ENCODE measurements around the gene PHLDA3.
"Not testable (repeated sequence)": the region's sequence is repeated elsewhere in the genome, so short reads cannot be mapped to it uniquely, and the experiment has no call there.

The PHLDA3 gene

GRCh38 chr1:201485184-201485774 lies 16.3 kb upstream of the PHLDA3 start:
- no peak for DNase-seq

- DNase-seq = no peak
These were observed 14.5 kb upstream of the PHLDA3 start for GRCh38 chr1:201483373-201483949.

GRCh38 chr1:201482755-201483154 lies 13.8 kb upstream of the PHLDA3 start:
- DNase-seq = no peak

- peak; percentile 20 for DNase-seq
These were observed 12.9 kb upstream of the PHLDA3 start for GRCh38 chr1:201481761-201482493.

- no peak for DNase-seq
These were observed 12.0 kb upstream of the PHLDA3 start for GRCh38 chr1:201481004-201481380.

GRCh38 chr1:201480231-201481003 lies 11.4 kb upstream of the PHLDA3 start:
- no peak for DNase-seq

GRCh38 chr1:201479201-201479730 lies 10.3 kb upstream of the PHLDA3 start:
- DNase-seq = no peak

GRCh38 chr1:201478666-201479065 lies 9.7 kb upstream of the PHLDA3 start:
- not testable (repeated sequence) for DNase-seq

- DNase-seq = no peak
These were observed 7.8 kb upstream of the PHLDA3 start for GRCh38 chr1:201476670-201477344.

- no peak for DNase-seq
These were observed 7.1 kb upstream of the PHLDA3 start for GRCh38 chr1:201475915-201476669.

- DNase-seq = no peak
These were observed 6.1 kb upstream of the PHLDA3 start for GRCh38 chr1:201475130-201475529.

GRCh38 chr1:201473296-201473695 lies 4.3 kb upstream of the PHLDA3 start:
- no peak for DNase-seq

GRCh38 chr1:201472321-201472720 lies 3.3 kb upstream of the PHLDA3 start:
- DNase-seq = not testable (repeated sequence)

- no peak for DNase-seq
These were observed 2.8 kb upstream of the PHLDA3 start for GRCh38 chr1:201471772-201472171.

- DNase-seq = no peak
These were observed 1.6 kb upstream of the PHLDA3 start for GRCh38 chr1:201470581-201470980.

GRCh38 chr1:201469645-201470074 lies 672 bp upstream of the PHLDA3 start:
- no peak for DNase-seq

- DNase-seq = no peak
These were observed 516 bp downstream of the PHLDA3 start for GRCh38 chr1:201468501-201468843.

- DNase-seq = no peak
These were observed 2.5 kb downstream of the PHLDA3 start for GRCh38 chr1:201466492-201466891.

- no peak for DNase-seq
These were observed 3.2 kb downstream of the PHLDA3 start for GRCh38 chr1:201465698-201466290.

- DNase-seq = no peak
These were observed 5.9 kb downstream of the PHLDA3 start for GRCh38 chr1:201463071-201463552.

All from activated gamma-delta T cell (primary cell).